GM21367 (cell line): ENCODE measurements around the gene TNFRSF19.
A peak's percentile ranks its signal among the peaks of the same experiment; 100 is the strongest.
"Not testable (repeated sequence)": the region's sequence is repeated elsewhere in the genome, so short reads cannot be mapped to it uniquely, and the experiment has no call there.

ENCODE experiments used
- ATAC-seq: cut with Tn5 transposase; IDR thresholded peaks from one replicate; pipeline ENCODE4 v1.9.1; 2021; ENCODE audit not compliant: unreplicated experiment

The TNFRSF19 gene

DNA sequence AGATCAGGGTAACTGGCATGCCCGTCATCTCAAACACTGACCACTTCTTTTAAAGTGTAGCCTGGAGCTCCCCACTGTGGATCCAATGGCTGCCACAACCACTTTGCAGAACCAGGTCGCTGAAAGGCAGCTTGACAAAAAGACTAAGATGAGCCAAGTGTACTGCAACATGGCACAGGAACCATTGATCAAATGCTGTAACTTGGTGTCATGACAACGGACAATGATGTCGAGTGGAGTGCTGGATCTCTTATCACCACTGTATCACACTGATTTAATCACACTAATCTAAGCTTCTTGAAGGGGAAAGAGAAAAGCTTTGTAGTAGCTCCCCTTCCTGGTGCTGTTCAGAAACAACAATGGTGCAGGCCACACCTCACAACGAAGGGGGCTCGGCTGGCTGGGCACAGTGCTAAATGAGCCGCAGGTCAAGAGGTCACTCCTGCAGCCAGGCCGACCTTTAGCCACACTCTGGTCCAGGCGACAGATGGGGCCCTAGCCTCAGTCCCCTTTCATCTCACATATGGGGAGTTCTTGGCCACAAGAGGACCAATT, 2.2 kb upstream of the TNFRSF19 start:
- ATAC-seq: no peak

- ATAC-seq: no peak
These were observed 706 bp downstream of the TNFRSF19 start for GRCh38 chr13:23570921-23571315.

DNA sequence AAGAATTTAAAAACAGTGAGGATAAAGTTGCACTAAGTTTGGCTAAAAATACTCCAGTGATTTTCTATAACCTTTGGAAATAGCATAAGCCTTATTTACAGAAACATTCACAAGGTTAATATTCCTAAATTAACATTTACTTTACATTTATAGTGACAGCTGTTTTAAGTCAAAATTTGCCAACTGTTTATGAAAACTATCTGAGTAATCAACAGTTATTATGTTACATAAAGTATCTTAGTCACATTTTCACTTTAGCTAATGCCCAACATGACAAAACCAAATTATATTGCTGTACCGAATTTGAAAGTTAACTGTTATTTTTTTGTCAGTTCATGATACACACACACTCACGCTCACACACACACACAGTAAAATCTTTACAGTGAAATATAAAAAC, 1.2 kb downstream of the TNFRSF19 start:
- no peak for ATAC-seq

- ATAC-seq: no peak
These were observed 2.6 kb downstream of the TNFRSF19 start for GRCh38 chr13:23572836-23573235.

- ATAC-seq: no peak
These were observed 4.4 kb downstream of the TNFRSF19 start for GRCh38 chr13:23574421-23575145.

DNA sequence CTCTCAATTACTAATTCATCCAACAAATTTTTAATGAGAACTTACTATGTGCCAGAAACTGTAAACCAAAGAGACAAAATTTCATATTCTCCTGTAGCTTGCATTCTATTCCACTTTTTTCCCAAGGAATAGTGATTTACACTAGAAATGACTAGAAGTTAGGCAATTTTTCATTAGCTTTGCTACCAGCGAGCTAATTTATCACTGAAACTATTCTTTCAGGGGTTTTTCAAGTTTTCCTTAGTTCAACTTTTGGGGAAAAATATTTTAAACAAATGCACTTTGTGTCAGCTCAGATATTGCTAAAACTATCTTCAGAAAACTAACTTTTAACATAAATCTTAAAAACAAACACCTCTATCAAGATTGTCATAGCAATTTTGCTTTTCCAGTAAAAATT, 5.4 kb downstream of the TNFRSF19 start:
- ATAC-seq: no peak

DNA sequence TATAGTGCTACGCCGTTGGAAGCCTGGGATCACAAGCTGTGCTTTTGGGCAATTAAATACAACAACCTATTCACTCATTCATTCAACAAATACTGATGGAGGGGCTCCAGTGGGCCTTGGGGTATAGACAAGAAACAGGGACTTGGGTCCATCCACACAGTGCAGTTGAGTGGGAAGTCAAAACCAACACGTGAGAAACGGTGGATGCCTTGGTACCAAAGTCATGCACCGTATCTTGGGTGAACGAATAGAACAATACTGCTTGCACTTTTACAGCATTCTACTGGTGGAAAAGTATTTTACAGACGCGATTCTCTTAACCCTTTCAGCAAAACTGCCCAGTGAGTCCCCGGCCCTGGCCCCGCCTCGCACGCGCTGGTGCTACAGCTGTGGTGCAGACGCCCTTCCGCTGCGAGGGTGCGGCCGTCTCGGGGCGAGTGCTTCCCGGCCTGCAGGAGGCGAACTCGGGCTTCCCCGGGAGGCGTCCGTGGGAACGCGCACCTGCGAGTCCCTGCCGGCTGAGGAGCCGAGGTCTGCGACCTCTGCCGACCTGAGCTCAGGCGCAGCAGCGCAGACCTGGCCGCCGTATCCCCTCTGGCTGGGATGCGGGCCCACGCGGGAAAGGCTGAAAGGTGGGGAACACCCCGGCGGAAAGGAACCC, 8.3 kb downstream of the TNFRSF19 start:
- ATAC-seq: peak; percentile 55

GRCh38 chr13:23579072-23579895, 9.1 kb downstream of the TNFRSF19 start:
- ATAC-seq: peak; percentile 81

DNA sequence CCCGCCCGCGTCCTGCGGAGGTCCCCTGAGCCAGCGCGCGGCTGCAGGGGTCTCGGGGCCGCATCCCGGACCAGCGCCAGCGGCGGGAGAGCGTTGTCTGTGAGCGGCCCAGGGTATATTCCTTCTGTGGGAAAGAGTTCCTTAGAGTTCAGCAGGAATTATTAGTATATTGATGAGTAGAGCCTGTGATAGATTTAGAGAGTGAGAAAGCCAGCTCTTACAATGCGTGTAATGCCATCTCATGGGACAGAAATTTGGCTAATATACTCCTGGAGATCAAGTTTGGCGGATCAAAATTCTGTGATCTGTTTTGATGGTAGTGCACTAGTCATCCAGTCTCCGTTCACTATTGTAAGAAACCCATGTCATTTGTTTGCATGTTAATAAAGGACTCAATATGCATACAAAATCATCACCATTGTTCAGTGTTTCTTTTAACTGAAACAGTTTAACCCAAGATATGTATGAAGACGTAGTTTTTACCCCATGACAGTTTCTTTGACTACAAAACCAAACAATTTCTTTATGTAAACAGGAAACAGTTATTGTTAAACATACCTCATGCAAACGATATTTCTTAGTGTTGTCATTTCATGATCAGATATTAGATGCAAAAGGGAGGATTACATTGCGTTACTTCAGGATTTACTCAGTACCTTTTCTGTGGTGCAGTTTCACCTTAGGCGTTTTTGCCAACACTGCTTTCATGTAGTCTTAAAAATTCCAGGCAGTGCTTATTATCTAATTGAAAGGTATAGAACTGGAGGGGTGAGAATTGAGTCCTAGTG, 9.9 kb downstream of the TNFRSF19 start:
- ATAC-seq: peak; percentile 3

DNA sequence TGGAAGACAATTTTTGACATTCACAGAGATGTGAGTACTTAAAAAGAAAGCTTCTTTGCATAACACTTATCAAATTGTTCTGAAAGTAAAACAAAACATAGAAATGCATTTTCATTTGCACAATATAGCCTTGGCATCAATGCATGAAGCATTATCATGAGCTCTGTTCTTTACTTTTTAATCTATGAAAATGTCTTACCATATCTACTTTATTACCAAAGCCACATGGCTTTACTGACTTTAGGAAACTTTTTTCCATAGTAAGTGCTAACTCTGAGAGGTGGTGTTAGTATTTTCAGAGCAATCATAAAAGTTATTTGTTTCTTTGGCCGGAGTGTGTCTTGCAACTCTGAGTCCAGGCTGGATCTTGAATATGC, 10.5 kb downstream of the TNFRSF19 start:
- no peak for ATAC-seq

GRCh38 chr13:23583491-23583890, 13.3 kb downstream of the TNFRSF19 start:
- ATAC-seq: no peak

DNA sequence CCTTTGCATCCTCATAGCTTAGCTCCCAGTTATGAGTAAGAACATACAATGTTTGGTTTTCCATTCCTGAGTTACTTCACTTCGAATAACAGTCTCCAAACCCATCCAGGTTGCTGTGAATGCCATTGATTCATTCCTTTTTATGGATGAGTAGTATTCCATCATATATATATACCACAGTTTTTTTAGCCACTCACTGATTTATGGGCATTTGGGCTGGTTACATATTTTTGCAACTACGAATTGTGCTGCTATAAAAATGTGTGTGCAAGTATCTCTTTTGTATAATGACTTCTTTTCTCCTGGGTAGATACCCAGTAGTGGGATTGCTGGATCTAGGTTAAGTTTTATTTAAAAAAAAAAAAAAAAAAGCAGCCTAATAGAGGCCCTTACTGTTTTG, 14.1 kb downstream of the TNFRSF19 start:
- ATAC-seq: no peak

DNA sequence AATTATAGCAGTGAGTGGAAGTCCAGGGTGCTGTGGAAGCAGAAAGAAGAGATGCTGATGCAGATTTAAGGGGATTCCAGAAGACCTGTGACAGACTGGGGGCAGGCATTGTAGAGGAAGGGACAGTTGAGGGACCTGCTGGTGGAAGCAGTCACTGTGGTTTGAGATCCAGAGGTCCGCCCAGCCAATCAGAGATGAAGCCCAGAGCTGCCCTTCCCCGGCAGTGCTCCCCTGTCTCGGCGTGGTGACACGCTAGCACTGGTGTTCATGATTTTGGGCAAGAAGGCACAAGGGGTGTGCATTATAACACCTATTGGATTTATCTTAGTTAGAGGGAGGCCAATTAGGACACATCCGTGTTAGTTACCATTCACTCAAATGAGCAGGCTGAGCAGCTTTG, 16.1 kb downstream of the TNFRSF19 start:
- ATAC-seq: no peak

DNA sequence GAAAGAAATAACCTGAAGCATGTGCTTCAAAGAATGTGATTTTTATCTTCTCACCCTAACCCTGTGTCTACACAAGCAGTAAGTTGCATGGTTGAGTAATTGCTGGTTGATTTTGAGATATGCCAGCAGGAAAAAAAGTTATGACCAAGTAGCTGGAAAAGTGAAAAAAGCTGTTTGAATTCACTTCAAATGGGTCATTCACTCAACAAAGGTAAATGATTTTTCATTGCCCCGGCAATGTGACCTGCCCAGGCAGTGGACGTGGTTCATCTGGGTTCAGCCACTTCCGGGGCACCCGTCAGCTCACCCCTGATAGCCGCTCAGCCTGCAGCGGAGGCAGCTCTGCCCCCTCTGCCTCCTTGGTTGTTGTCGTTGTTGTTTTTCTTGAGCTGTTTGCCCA, 18.5 kb downstream of the TNFRSF19 start:
- ATAC-seq: no peak

DNA sequence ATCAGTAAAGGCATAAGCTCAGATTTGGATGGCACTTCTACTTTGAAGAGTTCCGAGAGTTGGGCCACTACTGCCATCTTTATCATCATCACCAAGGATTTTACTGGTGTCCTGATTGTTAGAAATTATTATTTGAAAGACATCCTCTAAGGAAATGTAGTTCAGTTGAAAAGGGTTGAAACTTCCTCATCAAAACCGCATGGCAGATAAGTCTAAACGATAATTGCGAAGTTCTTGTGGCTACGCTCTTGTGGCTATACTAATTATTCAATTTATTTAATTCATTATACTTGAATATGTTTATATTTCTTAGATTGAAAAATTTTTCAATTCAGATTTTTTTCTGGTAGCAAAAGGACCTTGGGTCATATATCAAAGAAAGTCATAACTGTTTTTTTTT, 22.4 kb downstream of the TNFRSF19 start:
- ATAC-seq: no peak

DNA sequence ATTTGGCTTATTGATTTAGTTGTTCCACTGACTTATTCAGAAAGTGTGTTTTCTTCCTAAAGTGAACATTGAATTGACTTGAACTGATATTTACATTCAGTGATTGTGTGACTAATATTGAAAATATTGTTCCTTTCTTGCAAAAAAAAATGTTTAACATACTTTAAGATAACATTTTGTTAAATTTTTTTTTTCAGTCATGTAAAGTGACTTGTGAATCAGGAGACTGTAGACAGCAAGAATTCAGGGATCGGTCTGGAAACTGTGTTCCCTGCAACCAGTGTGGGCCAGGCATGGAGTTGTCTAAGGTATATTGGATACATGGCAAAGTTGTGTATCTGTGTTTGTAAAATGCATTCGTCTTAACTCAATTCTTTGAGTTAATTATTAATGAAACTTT, 22.9 kb downstream of the TNFRSF19 start:
- no peak for ATAC-seq

DNA sequence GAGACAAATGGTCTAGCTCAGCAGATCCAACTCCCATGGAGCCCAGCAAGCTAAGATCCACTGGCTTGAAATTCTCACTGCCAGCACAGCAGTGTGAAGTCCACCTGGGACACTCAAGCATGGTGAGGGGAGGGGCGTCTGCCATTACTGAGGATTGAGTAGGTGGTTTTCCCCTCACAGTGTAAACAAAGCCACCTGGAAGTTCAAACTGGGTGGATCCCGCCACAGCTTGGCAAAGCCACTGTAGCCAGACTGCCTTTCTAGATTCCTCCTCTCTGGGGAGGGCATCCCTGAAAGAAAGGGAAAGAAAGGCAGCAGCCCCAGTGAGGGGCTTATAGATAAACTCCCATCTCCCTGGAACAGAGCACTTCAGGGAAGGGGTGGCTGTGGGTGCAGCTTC, 24.1 kb downstream of the TNFRSF19 start:
- not testable (repeated sequence) for ATAC-seq

DNA sequence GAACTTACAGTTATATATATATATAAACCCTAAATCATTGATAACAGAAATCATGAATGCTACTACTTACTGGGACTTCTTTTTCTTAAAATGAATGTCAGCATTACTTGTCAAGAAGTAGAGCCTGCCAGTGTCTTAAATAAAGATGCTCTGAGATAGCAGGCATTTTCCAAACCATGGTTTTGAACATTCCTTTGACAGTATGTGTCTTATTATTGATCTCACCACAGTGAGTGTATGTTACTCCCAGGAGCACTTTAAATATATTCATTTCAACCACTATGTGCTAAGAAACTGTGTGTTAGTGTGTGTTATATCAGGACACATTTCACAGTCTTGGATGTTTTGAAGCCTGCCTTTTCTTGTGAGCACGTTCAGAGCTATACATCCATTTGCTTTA, 28.2 kb downstream of the TNFRSF19 start:
- no peak for ATAC-seq

DNA sequence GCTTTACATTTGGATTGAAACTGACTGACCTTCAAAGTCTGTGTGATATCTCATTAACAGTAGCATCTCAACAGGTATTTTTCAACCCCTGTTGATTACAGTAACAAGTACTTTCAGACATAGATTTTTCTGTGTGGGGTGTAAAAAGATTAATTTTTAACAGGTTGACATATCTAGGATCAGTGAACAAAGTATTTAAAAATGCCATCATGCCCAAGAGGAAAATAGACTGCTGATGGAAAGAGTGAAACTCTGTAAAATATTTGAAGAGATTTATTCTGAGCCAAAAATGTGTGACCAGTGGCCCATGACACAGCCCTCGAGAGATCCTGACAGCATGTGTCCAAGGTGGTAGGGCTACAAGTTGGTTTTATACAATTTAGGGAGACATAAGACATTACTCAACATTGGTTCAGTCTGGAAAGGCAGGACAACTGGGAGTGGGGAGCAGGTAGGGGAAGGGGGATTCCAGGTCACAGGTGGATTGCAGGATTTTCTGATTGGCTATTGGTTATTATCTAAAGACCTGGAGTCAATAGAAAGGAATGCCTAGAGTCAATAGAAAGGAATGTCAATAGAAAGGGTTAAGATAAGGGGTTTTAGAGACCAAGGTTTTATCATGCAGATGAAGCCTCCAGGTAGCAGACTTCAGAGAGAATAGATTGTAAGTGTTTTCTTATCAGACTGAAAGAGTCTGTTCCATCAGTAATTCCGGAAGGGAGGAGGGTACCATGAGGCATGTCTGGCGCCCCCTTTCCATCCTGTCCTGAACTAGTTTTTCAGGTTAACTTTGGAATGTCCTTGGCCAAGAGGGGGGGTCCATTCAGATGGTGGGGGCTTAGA, 29.1 kb downstream of the TNFRSF19 start:
- no peak for ATAC-seq

- ATAC-seq: no peak
These were observed 29.9 kb downstream of the TNFRSF19 start for GRCh38 chr13:23600100-23600499.
